ENCODE results near the gene SUN5. TPM values are rescaled to one million over a fixed set of nuclear protein-coding genes. Genes with fewer than 3 reads are reported as not detected.

Gene SUN5
- total RNA-seq, 1 experiment from 2014 or later = not detected

- intact Hi-C loops (cut with micrococcal nuclease; ENCODE audit: unreplicated experiment) = no loop called here
- Histone ChIP-seq H3K4me3 (no peak overlapping the region), H3K9me2 (ENCODE audit: insufficient read depth) (no peaks in the 10 kb centered on the region), H2AFZ (no peak overlapping the region), H3K27ac (no peak overlapping the region), H4K20me1 (ENCODE audit: insufficient read depth) (no peaks in the 10 kb centered on the region), H3K36me3 (ENCODE audit: low read depth) (no peaks in the 10 kb centered on the region), H3F3A (ENCODE audit: insufficient read depth, low read depth) (no peaks in the 10 kb centered on the region), H3K4me2 (no peak overlapping the region), H3K27me3 (ENCODE audit: insufficient read depth, low read depth) (peaks cover 75% of the 10 kb centered on the region), H3K9me3 (ENCODE audit: insufficient read depth, low read depth) (no peaks in the 10 kb centered on the region), H3K4me1 (replicated peaks; ENCODE audit: insufficient read depth) (no peaks in the 10 kb centered on the region), H3K79me2 (ENCODE audit: low read depth) (no peaks in the 10 kb centered on the region)
- no TSS peak for BruUV-seq (replicated peaks)
- ChIA-PET POLR2A (ENCODE audit: unreplicated experiment) (no interaction called here), CTCF (no interaction called here)
- no peak for TF ChIP-seq CTCF (conservative IDR thresholded peaks at IDR 0.05)
- TF ChIP-seq EZH2 (IDR thresholded peaks at IDR 0.05; ENCODE audit: low read depth) = no peak
- DNase-seq = no peak
These were observed 17.0 kb downstream of the SUN5 start for GRCh38 chr20:32987044-32987825.

- H3K9me3 ChIP-seq (ENCODE audit: insufficient read depth, low read depth) = no peaks in the 10 kb centered on the region
- no peaks in the 10 kb centered on the region for H3K36me3 ChIP-seq (ENCODE audit: low read depth)
- TF ChIP-seq CTCF (conservative IDR thresholded peaks at IDR 0.05) = no peak
- no peak for TF ChIP-seq EZH2 (IDR thresholded peaks at IDR 0.05; ENCODE audit: low read depth)
- H3K27ac ChIP-seq = no peak overlapping the region
- no peaks in the 10 kb centered on the region for H3K4me1 ChIP-seq (replicated peaks; ENCODE audit: insufficient read depth)
- no peak for DNase-seq
- H2AFZ ChIP-seq = no peak overlapping the region
- no peaks in the 10 kb centered on the region for H3K9me2 ChIP-seq (ENCODE audit: insufficient read depth)
- no peaks in the 10 kb centered on the region for H3K79me2 ChIP-seq (ENCODE audit: low read depth)
- intact Hi-C loops (cut with micrococcal nuclease; ENCODE audit: unreplicated experiment) = no loop called here
- ChIA-PET CTCF (no interaction called here), POLR2A (ENCODE audit: unreplicated experiment) (no interaction called here)
- no peaks in the 10 kb centered on the region for H3F3A ChIP-seq (ENCODE audit: insufficient read depth, low read depth)
- no peak overlapping the region for H3K4me3 ChIP-seq
- H3K27me3 ChIP-seq (ENCODE audit: insufficient read depth, low read depth) = peaks cover 70% of the 10 kb centered on the region
- no TSS peak for BruUV-seq (replicated peaks)
- H4K20me1 ChIP-seq (ENCODE audit: insufficient read depth) = no peaks in the 10 kb centered on the region
- H3K4me2 ChIP-seq = no peak overlapping the region
These were observed 17.8 kb downstream of the SUN5 start for GRCh38 chr20:32986331-32986966.

GRCh38 chr20:32985596-32985995 is 18.6 kb downstream of the SUN5 start:
- Histone ChIP-seq H3F3A (ENCODE audit: insufficient read depth, low read depth) (no peaks in the 10 kb centered on the region), H2AFZ (no peak overlapping the region), H3K4me3 (no peak overlapping the region), H3K9me2 (ENCODE audit: insufficient read depth) (no peaks in the 10 kb centered on the region), H3K4me2 (no peak overlapping the region), H3K9me3 (ENCODE audit: insufficient read depth, low read depth) (no peaks in the 10 kb centered on the region), H4K20me1 (ENCODE audit: insufficient read depth) (no peaks in the 10 kb centered on the region), H3K4me1 (replicated peaks; ENCODE audit: insufficient read depth) (no peaks in the 10 kb centered on the region), H3K27me3 (ENCODE audit: insufficient read depth, low read depth) (peaks cover 70% of the 10 kb centered on the region), H3K27ac (no peak overlapping the region), H3K79me2 (ENCODE audit: low read depth) (no peaks in the 10 kb centered on the region), H3K36me3 (ENCODE audit: low read depth) (no peaks in the 10 kb centered on the region)
- ChIA-PET POLR2A (ENCODE audit: unreplicated experiment) (interaction anchor here (0.9 kb wide), 1 partner anchor 1043 kb away, joined by 10 read pairs; no protein-coding TSS in a partner anchor), CTCF (no interaction called here)
- DNase-seq = no peak
- intact Hi-C loops (cut with micrococcal nuclease; ENCODE audit: unreplicated experiment) = no loop called here
- BruUV-seq (replicated peaks) = no TSS peak
- TF ChIP-seq CTCF (conservative IDR thresholded peaks at IDR 0.05) = no peak

All from PC-9 (cell line).